ENCODE results near the gene CACNA1I. TPM values are rescaled to one million over a fixed set of nuclear protein-coding genes. Genes with fewer than 3 reads are reported as not detected.

Gene CACNA1I
- total RNA-seq, 1 donor from 2014 or later, result 0.75 TPM

DNA sequence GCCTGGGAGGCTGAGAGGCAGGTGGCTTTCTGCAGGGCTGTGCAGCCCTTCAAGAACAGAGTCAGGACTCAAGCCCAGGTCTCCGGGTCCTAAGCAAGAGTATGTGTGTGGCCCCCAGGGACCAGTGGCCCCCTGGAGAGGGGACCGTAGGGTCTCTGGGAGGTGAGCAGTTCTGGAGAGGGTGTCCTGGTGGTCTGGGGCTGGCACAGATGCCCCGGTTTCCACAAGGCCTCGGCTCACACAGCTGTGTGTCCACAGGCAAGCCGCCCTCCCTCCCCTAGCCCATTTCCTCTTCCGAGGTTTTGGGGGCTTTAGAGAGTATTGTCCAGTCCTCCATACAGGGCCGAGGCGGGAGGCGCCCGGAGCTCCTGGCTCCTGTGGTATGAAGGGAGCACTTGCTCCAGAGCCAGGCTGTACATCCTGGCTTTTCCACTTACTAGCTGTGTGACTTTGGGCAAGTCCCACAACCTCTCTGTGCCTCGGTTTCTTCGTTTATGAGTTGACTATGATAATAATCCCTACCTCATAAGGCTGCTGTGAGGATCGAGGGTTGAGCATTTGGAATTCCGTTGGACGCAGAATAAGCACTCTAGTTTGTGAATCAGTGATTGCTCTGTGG lies 34.6 kb upstream of the CACNA1I start:
- DNase-seq (ENCODE audit: low spot score), result no peak

DNA sequence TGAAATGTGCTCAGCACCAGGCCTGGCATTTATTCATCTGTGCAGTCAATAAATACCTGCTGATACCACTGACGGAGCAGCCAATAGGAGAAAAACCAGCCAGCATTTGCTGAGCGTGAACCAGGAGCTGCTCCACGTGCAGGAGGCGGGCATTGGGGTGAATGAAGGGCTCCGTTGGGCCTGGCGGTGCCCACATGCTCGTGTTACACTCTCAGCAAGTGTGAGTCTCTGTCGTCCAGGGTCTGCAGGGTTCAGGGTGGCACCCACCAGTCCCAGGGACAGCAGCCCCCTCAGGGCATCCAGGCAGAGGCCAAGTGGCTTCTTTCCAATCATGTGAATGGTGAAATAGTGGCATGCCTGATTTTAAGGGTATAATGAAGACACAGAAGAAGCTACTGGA lies 33.8 kb upstream of the CACNA1I start:
- DNase-seq (ENCODE audit: low spot score), result no peak

DNA sequence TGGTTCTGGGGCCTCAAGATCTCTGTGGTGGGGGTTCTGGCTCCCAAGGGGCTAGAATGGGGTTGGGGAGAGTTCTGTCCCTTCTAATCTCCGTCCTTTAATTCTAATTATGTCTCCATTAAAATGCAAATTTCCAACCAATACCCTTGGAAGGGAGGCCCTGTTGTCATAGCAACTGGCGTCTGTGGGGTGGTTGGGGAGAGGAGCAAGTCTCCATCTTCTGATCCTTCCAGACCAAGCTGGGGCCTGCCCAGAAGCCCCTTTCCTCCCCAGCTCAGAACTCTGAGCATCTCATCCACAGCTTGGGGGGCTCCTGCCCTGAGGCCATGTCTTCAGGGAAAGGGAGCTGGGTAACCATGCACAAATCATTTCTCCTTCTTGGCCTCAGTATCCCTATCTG lies 32.6 kb upstream of the CACNA1I start:
- DNase-seq (ENCODE audit: low spot score), result no peak

DNA sequence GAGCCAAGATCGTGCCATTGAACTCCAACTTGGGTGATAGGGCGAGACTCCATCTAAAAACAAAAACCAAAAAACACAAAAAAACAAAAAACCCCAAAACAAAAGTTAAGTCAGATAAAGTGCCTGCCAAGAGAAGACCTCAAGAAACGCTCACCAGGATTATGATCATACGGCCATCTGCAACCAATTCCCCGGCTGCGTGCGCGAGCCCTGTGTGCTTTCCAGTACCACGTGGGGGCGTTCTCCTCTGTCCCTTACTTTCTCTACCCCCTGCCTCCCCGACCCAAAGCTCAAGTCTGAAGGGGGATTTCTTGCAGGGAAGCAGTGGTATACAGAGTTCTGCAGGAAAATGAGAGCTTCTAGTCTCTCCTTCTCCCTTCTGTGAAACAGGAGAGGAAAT lies 27.5 kb upstream of the CACNA1I start:
- no peak for DNase-seq (ENCODE audit: low spot score)

DNA sequence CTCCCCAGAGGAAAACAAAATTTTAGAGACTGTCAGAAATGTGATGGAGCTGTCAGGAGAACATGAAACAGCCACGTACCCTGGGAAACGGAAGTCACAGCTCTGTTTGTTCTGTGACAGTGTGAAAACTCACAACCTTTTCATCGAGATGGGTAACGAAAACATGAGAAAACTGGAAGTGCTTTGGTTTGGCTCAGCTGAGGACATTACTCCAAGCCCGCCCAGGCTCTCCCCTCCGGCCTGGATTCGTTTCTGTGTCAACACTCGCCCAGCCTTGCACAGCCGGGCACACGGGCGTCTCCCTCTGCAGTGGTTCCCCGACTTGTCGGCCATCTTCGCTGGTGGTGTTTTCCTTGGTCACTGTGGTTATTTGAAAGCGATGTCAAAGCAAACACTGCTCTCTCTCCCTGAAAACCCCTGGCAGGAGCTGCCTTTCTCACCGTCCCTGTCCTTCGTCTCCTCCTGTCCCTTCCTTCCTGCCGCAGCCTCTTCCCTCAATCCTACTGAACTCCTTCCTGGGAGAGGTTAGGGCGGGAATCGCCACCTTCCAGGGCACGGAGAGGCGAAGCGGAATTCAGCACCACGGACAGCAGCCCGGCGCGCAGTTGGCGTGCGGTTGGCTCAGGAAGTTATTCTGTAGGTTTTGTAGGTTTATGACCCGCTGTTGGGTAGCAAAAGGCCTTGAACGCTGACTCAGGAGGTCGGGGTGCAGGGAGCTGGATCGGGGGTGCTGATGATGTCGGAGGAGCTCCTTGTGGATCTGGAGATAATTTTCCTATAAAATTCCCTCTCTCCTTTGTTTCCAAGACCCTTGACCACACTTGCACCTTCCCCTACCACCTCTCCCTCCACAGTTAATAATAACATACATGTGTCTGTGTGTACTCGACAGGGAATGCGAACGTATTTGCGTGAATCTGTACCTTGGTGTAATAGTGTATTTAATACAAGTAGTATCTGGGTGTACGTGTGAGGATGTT lies 24.9 kb upstream of the CACNA1I start:
- DNase-seq (ENCODE audit: low spot score), result no peak

DNA sequence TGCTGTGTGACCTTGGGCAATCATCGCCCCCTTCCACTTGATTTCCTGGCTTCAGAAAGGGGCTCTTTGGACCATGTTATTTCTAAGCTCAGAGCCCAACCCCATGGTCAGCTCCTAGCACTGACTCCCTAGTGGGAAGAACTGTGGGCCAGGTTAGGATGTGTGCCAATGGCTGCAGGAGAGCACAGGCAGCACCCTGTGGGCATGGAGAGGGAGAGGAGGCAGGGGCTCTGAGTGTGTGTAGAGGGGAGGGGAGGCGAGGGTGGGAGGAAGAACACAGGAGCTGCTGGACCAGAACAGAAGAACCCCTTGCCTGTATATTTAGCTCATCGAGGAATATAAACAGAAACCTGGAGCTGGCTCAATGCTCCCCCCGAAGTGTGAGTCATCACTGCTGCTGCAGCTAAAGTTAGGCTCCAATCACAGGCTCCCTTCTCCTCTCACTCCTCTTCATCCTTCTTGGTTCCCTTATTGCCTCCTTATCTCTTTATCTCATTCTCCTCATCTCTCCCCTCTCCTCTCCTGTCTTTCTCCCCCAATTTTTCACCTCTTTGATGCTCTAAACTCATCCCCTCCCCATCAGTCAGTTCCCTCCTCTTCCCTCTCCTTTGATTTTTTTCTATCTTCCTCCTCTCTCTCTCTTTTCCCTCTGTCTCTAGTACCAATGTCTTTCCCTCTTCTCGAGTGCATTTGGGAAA lies 23.5 kb upstream of the CACNA1I start:
- no peak for DNase-seq (ENCODE audit: low spot score)

DNA sequence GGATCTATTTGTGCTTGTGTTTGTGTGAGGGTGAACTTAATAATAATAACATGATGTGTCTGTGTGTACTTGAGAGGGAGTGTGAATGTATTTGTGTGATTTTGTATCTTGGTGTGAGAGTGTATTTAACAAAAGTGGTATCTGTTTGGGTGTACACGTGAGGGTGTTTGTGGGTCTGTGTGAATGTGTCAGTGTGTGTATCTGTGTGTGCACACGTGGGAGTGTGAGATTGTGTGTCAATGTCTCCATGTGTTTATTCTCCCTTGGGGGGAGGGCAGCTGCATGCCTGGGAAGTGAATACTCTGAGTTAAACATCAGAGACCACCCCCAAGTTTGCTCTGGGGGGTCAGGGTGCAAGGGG lies 23.0 kb upstream of the CACNA1I start:
- no peak for DNase-seq (ENCODE audit: low spot score)

DNA sequence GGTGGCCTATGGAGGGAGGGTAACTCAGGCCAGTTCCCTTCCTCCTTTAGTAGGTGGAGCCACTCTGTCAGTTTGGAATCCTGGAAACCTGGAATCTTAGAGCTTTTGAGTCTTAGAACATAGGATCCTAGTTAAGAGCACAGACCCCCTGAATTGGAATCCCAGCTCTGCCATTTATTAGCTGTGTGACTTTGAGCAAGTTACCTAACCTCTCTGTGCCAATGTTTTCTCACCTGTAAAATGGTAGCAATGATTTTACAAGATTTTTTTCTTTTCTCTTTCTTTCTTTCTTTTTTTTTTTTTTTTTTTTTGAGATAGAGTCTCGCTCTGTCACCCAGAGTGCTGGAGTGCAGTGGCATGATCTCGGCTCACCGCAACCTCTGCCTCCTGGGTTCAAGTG lies 17.1 kb upstream of the CACNA1I start:
- DNase-seq (ENCODE audit: low spot score), result no peak

DNA sequence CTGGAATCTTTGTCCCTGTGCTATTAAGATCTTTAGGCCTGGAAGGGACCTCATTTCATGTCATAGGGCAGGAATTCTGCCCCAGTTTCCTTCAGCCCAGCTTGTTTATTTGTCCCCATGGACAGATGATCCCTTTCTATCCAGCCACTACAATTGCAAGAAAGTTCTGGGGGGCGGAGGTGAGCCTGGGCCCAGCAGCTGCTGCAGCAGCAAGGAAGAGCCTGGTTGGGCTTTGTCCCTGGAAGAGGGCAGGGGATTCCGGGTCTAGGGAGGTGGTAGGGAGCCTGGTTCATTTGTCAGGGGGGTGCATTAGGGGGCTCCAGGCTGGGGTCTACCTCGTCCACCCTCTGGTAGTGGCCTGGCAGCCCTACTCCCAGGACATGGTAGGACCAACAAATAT lies 16.4 kb upstream of the CACNA1I start:
- DNase-seq (ENCODE audit: low spot score), result no peak

DNA sequence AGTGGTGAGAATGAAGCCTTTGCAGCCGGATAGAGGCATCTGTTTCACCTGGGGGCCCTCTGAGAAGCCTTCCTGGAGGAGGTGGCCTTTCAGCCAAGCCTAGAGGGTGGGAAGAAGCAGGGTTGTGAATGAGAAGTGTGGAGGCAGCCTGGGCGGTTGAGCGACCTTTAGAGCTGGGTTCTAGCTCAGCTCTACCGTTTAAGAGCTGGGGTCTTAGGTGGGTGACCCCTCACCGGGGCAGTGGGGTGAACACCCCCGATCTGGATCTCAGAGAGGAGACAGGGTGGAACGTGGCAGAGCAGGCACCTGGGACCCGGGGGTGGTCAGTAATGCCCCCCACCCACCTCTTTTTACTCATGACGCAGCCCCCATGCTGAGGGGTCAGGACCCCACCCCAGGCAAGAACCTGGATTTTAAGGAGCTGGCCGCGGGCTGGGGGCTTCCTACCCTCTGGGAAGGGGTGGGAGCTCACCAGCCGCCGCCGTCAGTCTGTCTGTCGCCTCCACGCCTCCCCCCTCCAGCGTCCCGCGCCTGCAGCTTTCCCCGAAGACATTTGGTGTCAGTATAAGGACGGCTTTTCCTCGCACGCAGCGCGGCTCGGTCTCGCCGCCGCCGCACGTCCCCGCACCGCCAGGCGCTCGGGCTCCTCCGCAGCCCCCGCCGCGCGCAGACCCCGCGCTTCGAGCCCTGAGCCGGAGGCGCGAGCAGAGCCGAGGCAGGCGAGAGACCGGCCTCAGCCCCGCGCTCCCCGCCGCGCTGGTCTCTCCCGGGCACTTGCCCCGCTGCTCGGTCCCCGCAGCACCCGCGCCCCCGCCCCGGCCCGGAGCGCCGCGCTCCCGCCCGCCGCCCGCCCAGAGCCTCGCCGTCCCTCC lies 13.3 kb upstream of the CACNA1I start:
- peak; percentile 58 for DNase-seq (ENCODE audit: low spot score)

DNA sequence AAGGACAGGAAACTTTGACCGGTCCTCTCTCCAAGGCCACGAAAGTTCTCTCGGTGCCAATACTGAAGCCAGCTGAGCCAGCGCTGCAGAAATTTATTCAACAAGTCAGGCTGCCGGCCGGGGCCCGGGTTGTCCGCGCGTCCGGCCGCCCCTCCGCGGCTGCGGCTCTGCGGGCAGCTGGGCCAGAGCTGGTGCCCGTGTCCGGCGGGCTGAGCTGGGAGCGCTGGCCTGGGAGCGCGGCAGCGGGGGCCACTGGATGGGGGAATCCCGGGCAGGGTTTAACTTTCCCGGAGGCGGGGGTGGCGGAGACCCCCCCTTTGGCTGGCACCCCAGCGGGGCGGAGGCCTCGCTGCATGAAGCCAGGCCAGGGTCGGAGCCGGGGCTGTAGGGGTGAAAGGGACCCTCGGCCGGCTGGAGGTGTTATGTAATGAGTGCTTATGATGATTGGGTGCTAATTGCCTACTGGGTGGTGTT lies 12.3 kb upstream of the CACNA1I start:
- no peak for DNase-seq (ENCODE audit: low spot score)

DNA sequence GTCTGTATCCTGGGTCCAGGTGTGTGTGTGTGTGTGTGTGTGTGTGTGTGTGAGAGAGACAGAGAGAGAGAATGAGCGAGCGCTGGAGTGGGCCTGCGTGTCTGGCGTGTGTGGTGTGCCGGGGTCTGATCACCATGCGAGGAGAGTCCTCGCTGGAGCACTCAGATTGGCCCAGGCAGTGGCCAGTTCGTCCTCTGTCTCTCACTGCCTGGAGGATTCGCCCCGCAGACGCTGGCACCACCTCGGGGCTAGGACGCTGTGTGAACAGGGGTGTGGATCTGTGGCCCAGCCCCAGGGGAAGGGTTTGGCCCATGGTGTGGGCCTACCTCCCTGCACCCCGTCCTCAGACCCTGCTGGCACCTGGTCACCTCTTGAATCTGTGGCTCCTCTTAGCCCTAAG lies 11.6 kb upstream of the CACNA1I start:
- no peak for DNase-seq (ENCODE audit: low spot score)

DNA sequence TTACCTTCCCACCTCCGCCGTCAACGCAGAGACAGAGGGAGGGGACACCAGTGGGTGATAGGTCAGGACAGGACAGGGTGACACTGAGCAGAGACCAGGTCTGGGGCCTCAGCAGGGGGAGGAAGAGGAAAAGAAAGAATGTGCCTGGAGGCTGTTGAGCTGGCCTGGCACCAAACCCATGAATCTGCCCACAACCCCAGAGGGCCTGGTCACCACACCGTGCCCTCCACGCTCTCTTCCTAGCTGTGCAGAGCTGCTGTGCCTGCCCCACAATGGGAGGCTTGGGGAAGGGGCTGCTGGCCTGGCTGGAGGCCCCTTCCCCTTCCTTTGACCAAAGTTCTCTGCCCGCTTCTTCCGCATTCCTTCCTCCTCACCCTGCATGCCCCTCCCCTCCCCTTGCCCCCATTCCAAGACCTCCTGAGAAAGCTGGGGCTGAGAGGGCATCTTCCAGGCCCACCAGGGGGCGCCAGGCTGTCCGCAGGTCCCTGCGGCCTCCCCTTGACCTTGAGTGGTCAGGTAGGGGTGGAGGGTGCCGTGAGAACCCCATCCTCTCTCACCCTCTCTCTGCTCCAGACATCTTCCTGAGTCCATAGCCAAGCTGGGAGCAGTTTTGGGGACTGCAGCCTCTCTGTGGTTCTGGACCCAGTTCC lies 11.0 kb upstream of the CACNA1I start:
- no peak for DNase-seq (ENCODE audit: low spot score)

DNA sequence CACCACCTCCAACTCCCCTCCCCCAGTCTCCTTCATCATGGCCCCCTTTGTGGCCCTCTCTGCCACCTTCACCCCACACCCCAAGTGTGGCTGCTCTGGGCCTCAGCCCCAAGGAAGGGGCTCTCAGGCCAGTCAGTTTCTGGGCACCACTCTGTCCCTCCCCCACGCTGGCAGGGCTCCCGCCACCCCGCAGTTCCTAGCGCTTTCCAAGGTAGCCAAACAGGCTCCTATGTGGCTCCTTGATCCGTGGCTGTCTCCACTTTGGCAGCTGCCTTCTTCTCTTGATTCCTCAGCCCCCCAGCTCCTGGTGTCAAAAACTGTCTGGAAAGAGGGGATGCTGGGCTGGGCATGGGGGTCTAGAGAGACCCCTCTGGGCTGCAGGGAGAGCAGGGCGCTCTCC lies 10.4 kb upstream of the CACNA1I start:
- no peak for DNase-seq (ENCODE audit: low spot score)

DNA sequence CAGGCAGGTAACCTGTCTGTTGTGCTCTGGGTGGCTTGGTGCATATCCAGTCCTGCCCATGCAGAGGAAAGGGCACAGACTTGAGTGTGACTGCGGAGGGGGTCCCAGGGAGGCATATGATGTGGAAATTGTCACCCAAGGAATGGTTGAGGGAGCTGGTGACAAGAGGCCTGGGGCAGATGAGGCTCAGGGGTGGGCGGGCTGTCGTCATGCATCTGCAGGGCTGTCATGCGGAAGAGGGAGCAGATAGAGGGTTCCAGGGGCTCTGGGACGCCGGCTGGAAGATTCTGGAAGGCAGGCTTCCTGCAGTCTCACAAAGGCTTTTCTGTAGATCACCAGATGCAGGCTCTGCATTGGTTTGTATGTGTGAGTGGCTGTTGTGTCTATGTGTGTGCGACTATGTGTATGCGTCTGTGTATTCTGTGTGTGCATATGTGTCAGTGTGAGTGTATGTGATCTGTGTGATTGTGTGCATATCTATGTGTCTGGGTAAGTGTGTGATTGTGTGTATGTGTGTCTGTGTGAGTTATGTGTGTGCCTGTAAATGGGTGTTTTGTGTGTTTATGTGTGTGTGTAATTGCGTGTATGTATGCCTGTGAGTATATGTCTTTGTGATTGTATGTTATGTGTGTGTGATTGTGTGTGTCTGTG lies 7.6 kb upstream of the CACNA1I start:
- no peak for DNase-seq (ENCODE audit: low spot score)

DNA sequence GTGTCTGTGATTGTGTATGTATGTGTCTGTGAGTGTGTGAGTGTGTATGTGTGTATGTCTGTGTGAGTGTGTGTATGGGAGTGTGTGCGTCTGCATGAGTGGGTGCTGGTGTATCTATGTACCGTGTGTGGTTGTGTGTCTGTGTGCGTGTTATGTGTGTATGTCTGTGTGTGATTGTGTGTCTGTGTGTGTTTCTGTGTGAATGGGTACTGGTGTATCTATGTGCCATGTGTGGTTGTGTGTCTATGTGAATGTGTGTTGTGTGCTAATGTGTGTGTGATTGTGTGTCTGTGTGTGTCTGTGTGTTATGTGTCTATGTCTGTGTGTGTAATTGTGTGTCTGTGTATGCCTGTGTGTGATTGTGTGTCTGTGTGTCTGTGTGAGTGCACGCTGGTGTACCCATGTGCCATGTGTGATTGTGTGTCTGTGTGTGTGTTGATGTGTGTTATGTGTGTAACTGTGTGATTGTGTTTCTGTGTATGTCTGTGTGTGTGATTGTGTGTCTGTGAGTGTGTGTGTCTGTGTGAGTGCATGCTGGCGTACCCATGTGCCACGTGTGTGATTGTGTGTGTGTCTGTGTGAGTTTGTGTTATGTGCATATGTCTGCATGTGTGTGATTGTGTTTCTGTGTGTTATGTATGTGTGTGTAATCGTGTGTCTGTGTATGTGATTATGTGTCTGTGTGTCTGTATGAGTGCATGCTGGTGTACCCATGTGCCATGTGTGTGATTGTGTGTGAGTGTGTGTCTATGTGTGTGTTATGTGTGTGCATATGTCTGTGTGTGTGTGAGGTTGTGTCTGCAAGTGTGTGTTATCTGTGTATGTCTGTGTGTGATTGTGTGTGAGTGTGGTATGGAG lies 6.8 kb upstream of the CACNA1I start:
- no peak for DNase-seq (ENCODE audit: low spot score)

DNA sequence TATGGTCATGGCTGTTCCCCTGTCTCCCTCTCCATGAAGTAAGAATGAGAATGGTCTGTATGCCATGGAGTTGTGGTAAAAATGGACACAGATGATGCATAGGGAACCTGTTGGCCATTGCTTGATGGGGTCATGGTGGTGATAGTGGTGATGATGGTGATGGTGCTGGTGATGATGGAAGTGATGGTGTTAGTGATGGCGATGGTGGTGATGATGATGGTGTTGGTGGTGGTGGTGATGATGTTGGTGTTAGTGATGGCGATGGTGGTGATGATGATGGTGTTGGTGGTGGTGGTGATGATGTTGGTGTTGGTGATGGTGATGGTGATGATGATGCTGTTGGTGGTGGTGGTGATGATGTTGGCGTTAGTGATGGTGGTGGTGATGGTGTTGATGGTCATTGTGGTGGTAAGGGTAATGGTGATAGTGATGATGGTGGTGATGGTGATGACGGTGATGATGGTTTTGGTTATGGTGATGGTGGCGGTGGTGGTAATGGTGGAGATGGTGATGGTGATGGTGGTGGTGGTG lies 5.1 kb upstream of the CACNA1I start:
- no peak for DNase-seq (ENCODE audit: low spot score)

DNA sequence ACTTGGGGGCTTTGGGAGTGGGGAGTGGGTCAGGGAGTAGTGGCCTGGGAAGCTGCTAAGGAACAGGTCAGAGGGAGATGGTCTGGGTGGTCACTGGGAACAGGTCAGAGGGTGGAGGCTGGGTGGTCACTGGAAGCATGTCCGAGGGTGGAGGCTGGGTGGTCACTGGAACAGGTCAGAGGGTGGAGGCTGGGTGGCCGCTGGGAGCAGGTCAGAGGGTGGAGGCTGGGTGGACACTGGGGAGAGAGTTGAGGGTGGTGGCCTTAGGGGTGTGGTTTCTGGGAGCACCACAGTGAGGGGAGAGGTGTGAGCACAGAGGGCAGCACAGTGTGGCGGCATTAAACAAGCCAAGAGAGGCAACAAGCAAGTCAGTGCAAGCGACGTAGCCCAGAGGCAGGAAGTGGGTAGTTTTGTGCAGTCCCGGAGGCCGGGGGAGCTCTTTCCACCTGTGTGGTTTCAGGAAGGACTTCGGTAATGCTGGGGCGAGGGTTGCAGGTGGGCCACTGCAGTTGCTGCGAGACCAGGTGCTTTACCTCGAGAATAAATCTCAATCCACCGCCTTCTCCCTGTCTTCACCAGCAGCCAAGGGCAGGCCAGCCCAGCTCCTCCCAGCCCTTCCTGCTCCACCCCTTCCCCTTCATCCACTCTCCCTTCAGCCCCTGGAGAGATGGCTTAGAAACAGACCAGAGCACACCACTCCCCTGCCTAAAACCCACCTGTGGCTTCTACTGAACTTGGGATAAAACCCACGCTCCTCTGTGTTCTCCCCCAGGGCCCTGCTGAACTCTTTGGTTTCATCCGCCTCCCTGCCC lies 3.2 kb upstream of the CACNA1I start:
- DNase-seq (ENCODE audit: low spot score), result peak; percentile 67
